SK-N-SH treated with all-trans-retinoic acid at 6 μM for 48 hours (cell line): ENCODE data around the gene MARS2.

Source experiments
- ARNTL ChIP-seq: fragments of 450-650 bp; formaldehyde crosslinking; IDR thresholded peaks from 2 replicates; pipeline ENCODE4 v1.5.0; 2020; ENCODE audit warnings: low read depth, mild to moderate bottlenecking, moderate library complexity, borderline replicate concordance
- BACH2 ChIP-seq: fragments of 250-450 bp; sonication (Bioruptor Pico); IDR thresholded peaks from 2 replicates; pipeline ENCODE4 v1.9.0; 2021; ENCODE audit warnings: mild to moderate bottlenecking, borderline replicate concordance
- PPARA ChIP-seq: fragments of 250-450 bp; sonication (Bioruptor Pico); IDR thresholded peaks from 2 replicates; pipeline ENCODE4 v1.5.0; 2020; ENCODE audit warnings: mild to moderate bottlenecking, borderline replicate concordance
- RARB ChIP-seq: fragments of 250-450 bp; sonication (Bioruptor Pico); IDR thresholded peaks from 2 replicates; pipeline ENCODE4 v1.8.0; 2021; ENCODE audit warnings: mild to moderate bottlenecking, moderate library complexity
- ZC3H10 ChIP-seq: fragments of 250-450 bp; sonication (Bioruptor Pico); IDR thresholded peaks from 2 replicates; pipeline ENCODE4 v1.5.1; 2021; ENCODE audit warnings: mild to moderate bottlenecking, moderate library complexity
- ZFP30 ChIP-seq: fragments of 450-650 bp; formaldehyde crosslinking; IDR thresholded peaks from 2 replicates; pipeline ENCODE4 v1.5.0; 2022; ENCODE audit warnings: mild to moderate bottlenecking, moderate library complexity
- ZNF565 ChIP-seq: fragments of 450-650 bp; formaldehyde crosslinking; conservative IDR thresholded peaks from 2 replicates; pipeline ENCODE4 v1.5.0; 2020; ENCODE audit warnings: low read depth, mild to moderate bottlenecking, moderate library complexity
- TF ChIP-seq, protein P1 (sequence below): fragments of 250-450 bp; sonication (Bioruptor Pico); IDR thresholded peaks from 2 replicates; pipeline ENCODE4 v1.5.1; 2020; ENCODE audit warnings: low read depth, mild to moderate bottlenecking, moderate library complexity

DNA sequence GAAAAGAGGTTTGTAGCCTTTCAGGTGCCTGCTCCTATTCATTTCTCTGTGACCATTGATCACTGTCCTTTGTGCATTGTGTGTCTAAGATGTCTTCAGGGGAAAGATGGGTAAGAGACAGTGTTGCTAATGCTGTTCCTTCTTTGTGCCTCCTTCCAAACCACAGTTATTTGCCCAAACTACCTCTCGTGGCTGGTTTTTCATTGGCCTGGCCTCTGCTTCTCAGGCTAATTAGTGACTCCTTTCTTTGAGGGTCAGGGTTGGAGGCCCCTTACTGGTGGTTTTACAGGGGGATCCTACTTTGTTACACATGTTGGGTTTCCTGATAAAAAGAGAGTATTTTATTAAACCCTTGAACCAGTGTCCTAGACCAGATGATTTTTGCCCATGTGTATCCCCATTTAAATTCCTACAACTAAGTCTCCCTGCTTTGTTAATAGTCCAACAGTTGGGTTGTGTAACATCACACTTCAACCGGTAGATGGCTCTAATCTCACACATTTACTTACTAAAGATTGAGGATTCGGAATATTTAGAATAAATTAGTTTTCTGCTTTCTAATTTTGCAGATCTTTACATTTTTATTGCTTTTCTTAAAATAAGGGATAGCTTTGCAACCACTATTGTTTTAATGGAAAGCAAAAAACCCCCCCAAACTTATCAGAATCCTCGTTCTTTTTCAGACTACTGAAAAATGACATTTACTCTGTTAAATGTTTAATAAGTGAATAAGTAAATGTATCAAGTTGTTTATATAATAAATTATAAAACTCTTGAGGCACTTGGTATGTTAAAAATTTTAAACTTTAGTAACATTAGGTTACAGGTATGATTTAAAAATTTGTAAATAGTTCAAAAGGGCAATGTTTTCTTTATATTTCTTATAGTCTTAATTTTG, 2.4 kb downstream of the MARS2 start:
- no peak for TF ChIP-seq ZC3H10 (CRISPR knock-in tag)
- no peak for TF ChIP-seq BACH2 (CRISPR knock-in tag)
- no peak for TF ChIP-seq RARB (CRISPR knock-in tag)
- TF ChIP-seq ARNTL = no peak
- no peak for TF ChIP-seq ZFP30 (CRISPR knock-in tag)
- TF ChIP-seq PPARA = no peak
- no peak for TF ChIP-seq ZNF565 (CRISPR knock-in tag)
- TF ChIP-seq, protein P1, sequence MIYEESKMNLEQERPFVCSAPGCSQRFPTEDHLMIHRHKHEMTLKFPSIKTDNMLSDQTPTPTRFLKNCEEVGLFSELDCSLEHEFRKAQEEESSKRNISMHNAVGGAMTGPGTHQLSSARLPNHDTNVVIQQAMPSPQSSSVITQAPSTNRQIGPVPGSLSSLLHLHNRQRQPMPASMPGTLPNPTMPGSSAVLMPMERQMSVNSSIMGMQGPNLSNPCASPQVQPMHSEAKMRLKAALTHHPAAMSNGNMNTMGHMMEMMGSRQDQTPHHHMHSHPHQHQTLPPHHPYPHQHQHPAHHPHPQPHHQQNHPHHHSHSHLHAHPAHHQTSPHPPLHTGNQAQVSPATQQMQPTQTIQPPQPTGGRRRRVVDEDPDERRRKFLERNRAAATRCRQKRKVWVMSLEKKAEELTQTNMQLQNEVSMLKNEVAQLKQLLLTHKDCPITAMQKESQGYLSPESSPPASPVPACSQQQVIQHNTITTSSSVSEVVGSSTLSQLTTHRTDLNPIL (CRISPR knock-in tag) = no peak
